GM18502 (cell line): Measurements from ENCODE around the gene C20orf144.
"Not testable (repeated sequence)": the region's sequence is repeated elsewhere in the genome, so short reads cannot be mapped to it uniquely, and the experiment has no call there.

Experiments used
- ATAC-seq: cut with Tn5 transposase; IDR thresholded peaks from one replicate; pipeline ENCODE4 v1.9.1; 2021; ENCODE audit warnings: mild to moderate bottlenecking; ENCODE audit not compliant: unreplicated experiment, poor library complexity

Gene C20orf144

GRCh38 chr20:33662172-33662571 is at the start of gene C20orf144:
Gene C20orf144, plus strand, starts transcription at chr20:33662327. Its CDS starts 19 bp downstream, at chr20:33662346.
- no peak for ATAC-seq

- ATAC-seq = no peak
Measured at GRCh38 chr20:33621717-33622400, 40.3 kb upstream of the C20orf144 start.

- ATAC-seq = no peak
Measured at GRCh38 chr20:33622705-33623365, 39.3 kb upstream of the C20orf144 start.

DNA sequence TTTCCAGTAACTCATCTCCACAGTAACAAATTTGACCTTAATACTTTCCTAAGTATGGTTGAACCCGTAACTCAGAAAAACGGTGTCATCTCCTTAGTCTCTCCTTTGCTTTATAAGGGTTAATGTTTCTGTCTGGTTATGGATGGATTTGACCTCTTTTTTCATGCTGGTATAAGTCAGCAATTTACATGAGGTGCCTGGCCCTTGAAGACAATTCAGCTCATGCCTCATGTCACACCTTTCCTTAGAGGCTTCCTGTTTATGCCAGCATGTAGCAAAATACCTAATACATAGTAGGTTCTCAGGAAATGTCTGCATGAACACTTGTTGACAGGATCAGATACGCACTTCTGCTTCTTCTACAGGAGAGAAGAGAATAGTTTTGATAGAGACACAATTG is 37.7 kb upstream of the C20orf144 start:
- no peak for ATAC-seq

DNA sequence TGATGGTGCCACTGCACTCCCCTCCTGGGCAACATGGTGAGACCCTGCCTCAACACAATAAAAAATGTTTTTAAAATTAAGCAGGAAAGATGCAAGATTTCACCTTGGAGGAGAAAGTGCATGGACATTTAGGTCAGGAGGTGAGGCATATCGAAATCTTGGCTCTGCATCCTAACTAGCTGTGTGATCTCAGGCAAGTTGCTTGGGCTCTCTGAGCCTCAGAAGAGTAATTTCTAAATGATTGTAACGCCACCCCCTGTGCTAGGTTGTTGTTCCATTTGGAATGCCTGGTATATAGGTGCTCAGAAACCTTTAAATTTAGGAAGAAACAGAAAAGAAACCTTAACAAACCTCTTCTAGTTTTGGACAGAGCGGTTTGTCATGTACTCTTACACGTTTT is 35.9 kb upstream of the C20orf144 start:
- ATAC-seq = no peak

- no peak for ATAC-seq
Measured at GRCh38 chr20:33627577-33628216, 34.4 kb upstream of the C20orf144 start.

- ATAC-seq = no peak
Measured at GRCh38 chr20:33629533-33629932, 32.6 kb upstream of the C20orf144 start.

DNA sequence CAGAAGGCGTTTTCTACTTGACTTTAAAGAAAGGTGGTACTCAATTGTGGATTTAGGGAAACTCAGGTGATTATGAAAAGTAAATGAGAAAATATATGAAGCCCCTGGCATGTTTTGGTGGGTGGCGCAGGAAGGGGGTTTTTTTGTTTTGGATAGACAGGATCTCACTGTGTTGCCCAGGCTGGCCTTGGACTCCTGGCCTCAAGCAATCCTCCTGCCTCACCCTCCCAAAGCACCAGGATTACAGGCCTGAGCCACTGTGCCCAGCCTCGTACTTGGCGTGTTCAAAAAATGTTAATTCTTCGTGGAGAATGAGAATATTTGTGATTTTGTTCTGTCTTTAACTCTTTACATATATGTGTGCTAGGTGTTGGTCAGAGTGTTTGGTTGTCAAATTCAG is 32.1 kb upstream of the C20orf144 start:
- ATAC-seq = no peak

DNA sequence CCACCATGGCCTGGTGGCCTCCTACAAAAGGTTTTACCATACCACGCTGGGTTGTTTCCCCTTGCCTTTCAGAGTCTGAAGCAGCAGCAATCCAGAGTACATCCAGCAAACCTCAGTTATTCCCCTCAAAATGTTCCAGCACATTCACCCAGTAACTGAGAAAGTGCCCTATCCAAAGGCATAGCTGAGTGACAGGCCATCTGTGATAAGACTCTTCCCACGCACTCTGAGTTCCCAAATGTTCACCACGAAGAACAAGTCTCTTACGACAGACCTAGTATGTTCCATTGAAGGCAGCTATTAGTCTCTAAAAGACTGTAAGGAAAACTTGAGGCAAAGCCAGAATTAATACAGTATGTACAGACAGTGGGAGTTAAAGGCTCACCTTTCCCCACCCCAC is 31.6 kb upstream of the C20orf144 start:
- no peak for ATAC-seq

GRCh38 chr20:33631910-33632309 is 30.2 kb upstream of the C20orf144 start:
- not testable (repeated sequence) for ATAC-seq

GRCh38 chr20:33635341-33635740 is 26.8 kb upstream of the C20orf144 start:
- ATAC-seq = no peak

DNA sequence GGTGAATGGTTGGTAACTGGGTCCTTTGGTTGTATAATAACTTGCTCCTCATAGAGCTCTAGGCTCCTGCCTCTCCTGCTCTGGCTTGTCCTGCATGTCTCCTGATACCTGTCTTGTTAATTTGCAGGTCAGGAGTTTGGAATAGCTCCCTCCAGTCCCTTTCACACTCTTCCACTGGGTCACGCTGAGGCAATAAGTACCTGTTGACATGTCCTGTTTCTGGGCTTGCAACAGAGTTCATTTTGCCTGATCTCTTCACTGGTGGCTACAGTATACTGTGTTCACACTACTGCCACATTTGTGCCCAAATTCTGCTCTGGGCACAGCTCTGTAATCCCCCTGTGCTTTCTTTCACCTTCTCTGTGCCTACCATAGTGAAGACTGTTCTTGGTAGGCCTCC is 25.4 kb upstream of the C20orf144 start:
- no peak for ATAC-seq

GRCh38 chr20:33640287-33640686 is 21.8 kb upstream of the C20orf144 start:
- no peak for ATAC-seq

GRCh38 chr20:33644313-33645071 is 17.6 kb upstream of the C20orf144 start:
- ATAC-seq = no peak

DNA sequence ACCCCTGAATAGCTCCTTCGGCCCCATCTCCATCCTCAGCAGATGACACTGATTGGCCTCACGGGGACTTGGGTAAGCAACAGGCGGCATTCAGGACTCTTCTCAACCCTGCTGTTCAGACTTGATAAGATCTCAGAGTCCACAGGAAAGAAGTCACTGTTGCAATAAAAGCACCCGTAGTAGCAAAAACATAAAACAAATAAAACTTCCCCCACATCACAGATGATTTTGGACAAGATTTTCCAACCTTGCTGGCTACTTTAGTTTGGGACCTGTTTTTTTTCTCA is 17.1 kb upstream of the C20orf144 start:
- no peak for ATAC-seq

- no peak for ATAC-seq
Measured at GRCh38 chr20:33645396-33645795, 16.7 kb upstream of the C20orf144 start.

- ATAC-seq = no peak
Measured at GRCh38 chr20:33646191-33646590, 15.9 kb upstream of the C20orf144 start.

GRCh38 chr20:33646959-33647602 is 15.0 kb upstream of the C20orf144 start:
- ATAC-seq = not testable (repeated sequence)

- ATAC-seq = peak; percentile 65
Measured at GRCh38 chr20:33647603-33648395, 14.3 kb upstream of the C20orf144 start.
